HepG2 (cell line): ENCODE measurements around the gene DNLZ. TPM values are rescaled to one million over a fixed set of nuclear protein-coding genes. Genes with fewer than 3 reads are reported as not detected.
A peak's percentile ranks its signal among the peaks of the same experiment; 100 is the strongest.

Experiments
- ATAC-seq: fragments of 200-7000 bp; cut with Tn5 transposase; 3 replicates; pipeline ENCODE4 v1.9.1; 2020; ENCODE audit warnings: mild to moderate bottlenecking, moderate library complexity
- BruUV-seq: library from RNA; stranded (reverse); fragments of 400-500 nt; replicated peaks from 2 replicates; lab custom pipeline; 2021; lab: Mats Ljungman, UMichigan
- CTCF ChIA-PET: fragments of 300-600 bp; formaldehyde crosslinking; extraction: SDS; loops from one replicate; lab custom pipeline; 2021; ENCODE audit warnings: low total read pairs, inconsistent platforms, low intra/inter-chr PET ratio; lab: Yijun Ruan, JAX
- POLR2A ChIA-PET: fragments of 350-600 bp; sonication (Branson Sonifier 250); formaldehyde crosslinking; loops from one replicate; lab custom pipeline; 2020; ENCODE audit warnings: antibody characterized with exemption, inconsistent platforms; lab: Yijun Ruan, JAX
- DNase-seq: peaks from one replicate; pipeline ENCODE4 v3.0.0-alpha.2; 2015; ENCODE audit warnings: low spot score
- FAIRE-seq: peaks from 3 replicates; lab custom pipeline; 2011; peaks lifted over from hg19 to GRCh38; lab: Jason Lieb, UNC
- H2AFZ ChIP-seq: one replicate; pipeline ENCODE4 v1.6.1; 2011; ENCODE audit warnings: low read length, inconsistent platforms
- H3K27ac ChIP-seq: fragments of 300-600 bp; 3 replicates; pipeline ENCODE4 v1.8.0; 2011; ENCODE audit warnings: mixed run types, mild to moderate bottlenecking, mixed read lengths, low read length, inconsistent platforms; ENCODE audit not compliant: insufficient read depth; ENCODE audit errors: extremely low read length
- H3K27me3 ChIP-seq, 2 experiments: fragments of 200-600 bp in 1 of 2; 2 replicates in 1 of 2; 3 replicates in 1 of 2; pipeline versions ENCODE4 v1.6.0 to v1.8.0; 2011; ENCODE audit warnings: low read length in 2 of 2, mild to moderate bottlenecking in 2 of 2, moderate library complexity in 2 of 2, inconsistent platforms in 1 of 2; ENCODE audit not compliant: insufficient read depth in 2 of 2, control insufficient read depth in 1 of 2
- H3K36me3 ChIP-seq, 2 experiments: fragments of 200-600 bp in 1 of 2; replicated peaks in 1 of 2; 2 replicates in 1 of 2; 3 replicates in 1 of 2; pipeline versions ENCODE4 v1.5.1 to v1.8.0; 2011; ENCODE audit warnings: low read length in 2 of 2, inconsistent platforms in 1 of 2; ENCODE audit not compliant: insufficient read depth in 2 of 2, control insufficient read depth in 1 of 2
- H3K4me1 ChIP-seq: 2 replicates; pipeline ENCODE4 v1.5.1; 2012; ENCODE audit warnings: low read length, inconsistent platforms; ENCODE audit not compliant: insufficient read depth
- H3K4me2 ChIP-seq: 2 replicates; pipeline ENCODE4 v1.6.0; 2011; ENCODE audit warnings: low read depth, low read length, inconsistent platforms
- H3K4me3 ChIP-seq, 3 experiments: fragments of 200-600 bp in 1 of 3; sonication (generic), shearing (Covaris generic) in 1 of 3; replicated peaks in 1 of 3; 2 replicates each; pipeline ENCODE4 v1.5.1; 2011 to 2016; ENCODE audit warnings: low read length in 3 of 3, inconsistent platforms in 2 of 3, low read depth in 2 of 3, mild to moderate bottlenecking in 2 of 3, control low read depth in 1 of 3, mixed read lengths in 1 of 3; ENCODE audit not compliant: insufficient read depth in 1 of 3
- H3K79me2 ChIP-seq: one replicate; pipeline ENCODE4 v1.6.1; 2011; ENCODE audit warnings: low read length, inconsistent platforms; ENCODE audit not compliant: insufficient read depth
- H3K9ac ChIP-seq: 2 replicates; pipeline ENCODE4 v1.6.0; 2011; ENCODE audit warnings: mild to moderate bottlenecking, low read depth, low read length, inconsistent platforms; ENCODE audit not compliant: insufficient read depth
- H3K9me3 ChIP-seq: 2 replicates; pipeline ENCODE4 v1.5.1; 2012; ENCODE audit warnings: mild to moderate bottlenecking, low read length
- H4K20me1 ChIP-seq: 2 replicates; pipeline ENCODE4 v1.6.0; 2011; ENCODE audit warnings: inconsistent platforms, mild to moderate bottlenecking, low read length, moderate library complexity; ENCODE audit not compliant: insufficient read depth
- BORCS8-MEF2B ChIP-seq: sonication (generic); formaldehyde crosslinking; IDR thresholded peaks from 2 replicates; pipeline ENCODE4 v1.8.0; 2022; ENCODE audit warnings: mild to moderate bottlenecking, missing genetic modification reagents
- HMGA1 ChIP-seq: sonication (generic); formaldehyde crosslinking; conservative IDR thresholded peaks from 2 replicates; pipeline ENCODE4 v1.4.0; 2020; ENCODE audit warnings: missing genetic modification reagents
- IKZF1 ChIP-seq: fragments of 450-650 bp; IDR thresholded peaks from 2 replicates; pipeline ENCODE4 v1.7.1; 2016
- MTF2 ChIP-seq: sonication (generic); formaldehyde crosslinking; IDR thresholded peaks from 2 replicates; pipeline ENCODE4 v1.5.0; 2020; ENCODE audit warnings: missing genetic modification reagents, borderline replicate concordance
- RFXAP ChIP-seq: sonication (generic); formaldehyde crosslinking; IDR thresholded peaks from 2 replicates; pipeline ENCODE4 v1.4.0; 2020; ENCODE audit warnings: missing genetic modification reagents, borderline replicate concordance
- SNAI1 ChIP-seq: sonication (generic); formaldehyde crosslinking; IDR thresholded peaks from 2 replicates; pipeline ENCODE4 v1.5.0; 2020; ENCODE audit warnings: mild to moderate bottlenecking, missing genetic modification reagents, borderline replicate concordance
- ZBTB8A ChIP-seq: sonication (generic); formaldehyde crosslinking; IDR thresholded peaks from 2 replicates; pipeline ENCODE4 v1.4.0; 2020; ENCODE audit warnings: mild to moderate bottlenecking, low read depth, missing genetic modification reagents, borderline replicate concordance
- ZFP36 ChIP-seq: fragments of 150-350 bp; IDR thresholded peaks from 2 replicates; pipeline ENCODE4 v1.6.1; 2018; ENCODE audit warnings: borderline replicate concordance, low read length, low read depth; ENCODE audit not compliant: partially characterized antibody
- ZNF263 ChIP-seq: sonication (generic); formaldehyde crosslinking; IDR thresholded peaks from 2 replicates; pipeline ENCODE4 v1.4.0; 2020; ENCODE audit warnings: missing genetic modification reagents
- ZNF569 ChIP-seq: sonication (generic); formaldehyde crosslinking; IDR thresholded peaks from 2 replicates; pipeline ENCODE4 v1.5.0; 2020; ENCODE audit warnings: mild to moderate bottlenecking, missing genetic modification reagents, moderate library complexity, borderline replicate concordance
- ZNF572 ChIP-seq: sonication (generic); formaldehyde crosslinking; IDR thresholded peaks from 2 replicates; pipeline ENCODE4 v1.5.1; 2020; ENCODE audit warnings: mild to moderate bottlenecking, missing genetic modification reagents
- ZNF678 ChIP-seq: sonication (generic); formaldehyde crosslinking; IDR thresholded peaks from 2 replicates; pipeline ENCODE4 v1.4.0; 2020; ENCODE audit warnings: mild to moderate bottlenecking, missing genetic modification reagents
- ZNF781 ChIP-seq: sonication (generic); formaldehyde crosslinking; IDR thresholded peaks from 2 replicates; pipeline ENCODE4 v1.5.1; 2020; ENCODE audit warnings: borderline replicate concordance, mild to moderate bottlenecking, missing genetic modification reagents; ENCODE audit errors: not compliant biosample characterization
- ZNF883 ChIP-seq: sonication (generic); formaldehyde crosslinking; IDR thresholded peaks from 2 replicates; pipeline ENCODE4 v1.5.1; 2020; ENCODE audit warnings: mild to moderate bottlenecking, missing genetic modification reagents; ENCODE audit errors: not compliant biosample characterization
- whole genome bisulfite sequencing: methylation state at CpG from one replicate; pipeline ENCODE4 v1.1.6; 2017; ENCODE audit warnings: low lambda C conversion rate; 5-methylcytosine and 5-hydroxymethylcytosine counted together
- in situ Hi-C: cut with HindIII; loops from 2 replicates; pipeline ENCODE4 v1.10.0; 2017; ENCODE audit warnings: low pct_unique_long_range_greater_than_20kb; ENCODE audit not compliant: extremely low pct_ligation_motif_present
- intact Hi-C: fragments of 100-400 bp; cut with micrococcal nuclease; formaldehyde crosslinking; loops from one replicate; pipeline ENCODE4 v1.10.0; 2022; ENCODE audit not compliant: unreplicated experiment
- polyA plus RNA-seq, 8 experiments: library from polyadenylated mRNA; depleted of rRNA in 3 of 8; stranded (reverse) in 7 of 8; unstranded in 1 of 8; fragments of >200 nt; fragmentation: Illumina TruSeq in 4 of 8; extraction: Trizol in 4 of 8; gene quantifications; 2 replicates each; pipeline versions ENCODE4 v1.2.1 to v1.2.3, GENCODE V29; 2011 to 2016; ENCODE audit warnings: low read depth in 4 of 8, missing spikeins in 1 of 8, mixed read lengths in 1 of 8; ENCODE audit not compliant: insufficient read depth in 1 of 8
- total RNA-seq, 5 experiments: library from RNA; depleted of rRNA; stranded (reverse); fragments of >200 nt; fragmentation: Illumina TruSeq; extraction: Trizol; gene quantifications; 2 replicates each; pipeline ENCODE4 v1.2.3, GENCODE V29; 2016; ENCODE audit warnings: low read depth in 1 of 5
- TF ChIP-seq, protein P1 (sequence below): sonication (generic); formaldehyde crosslinking; IDR thresholded peaks from 2 replicates; pipeline ENCODE4 v1.5.0; 2020; ENCODE audit warnings: mild to moderate bottlenecking, missing genetic modification reagents
- TF ChIP-seq, protein P2 (sequence below): sonication (generic); formaldehyde crosslinking; IDR thresholded peaks from 2 replicates; pipeline ENCODE4 v1.4.0; 2020; ENCODE audit warnings: low read depth, mild to moderate bottlenecking, missing genetic modification reagents
- TF ChIP-seq, protein P3 (sequence below): fragments of 450-650 bp; IDR thresholded peaks from 2 replicates; pipeline ENCODE4 v1.6.1; 2017
- TF ChIP-seq, protein P4 (sequence below): sonication (generic); formaldehyde crosslinking; IDR thresholded peaks from 2 replicates; pipeline ENCODE4 v1.4.0; 2020; ENCODE audit warnings: mild to moderate bottlenecking, missing genetic modification reagents

DNLZ gene
- total and polyA plus RNA-seq, 2 of the 13 experiments (the other 11 are each of a cell fraction or from before 2014, with no cell fraction given): 3.4 to 8.0 TPM

DNA sequence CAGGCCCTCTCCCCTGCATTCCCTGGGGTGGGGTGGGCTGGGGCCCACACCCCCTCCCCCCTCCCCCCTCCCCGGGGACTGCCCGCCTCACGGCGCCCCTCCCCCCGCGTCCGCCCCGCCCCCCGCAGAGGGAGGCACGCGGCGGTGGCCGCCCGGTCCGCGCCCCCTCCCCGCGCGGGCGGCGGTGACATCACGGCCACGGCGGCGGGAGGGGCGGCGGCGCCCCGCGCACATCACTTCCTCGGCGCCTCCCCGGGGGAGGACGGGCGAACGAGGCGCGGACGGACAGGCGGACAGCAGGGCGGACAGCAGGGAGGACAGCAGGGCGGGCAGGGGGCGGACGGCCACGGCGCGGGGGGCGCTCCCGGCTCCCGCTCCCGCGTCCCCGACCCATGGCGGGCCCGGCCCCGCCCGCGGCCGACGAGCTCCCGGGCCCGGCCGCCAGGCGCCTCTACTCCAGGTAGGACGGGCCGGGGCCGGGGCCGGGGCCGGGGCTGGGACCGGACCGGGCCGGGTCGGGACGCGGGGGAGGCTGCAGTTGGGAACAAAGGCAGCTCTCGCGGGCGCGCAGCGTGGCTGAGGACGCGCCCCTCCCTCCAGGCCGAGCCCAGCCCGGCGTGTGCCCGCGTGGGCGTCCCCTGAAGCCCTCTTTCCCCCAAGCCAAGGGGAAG lies 36.1 kb downstream of the DNLZ start, which contains the start of gene GPSM1:
GPSM1 (plus strand) TSS at position 236 of the 671 bp plus-strand sequence; CDS start at position 393, 157 bp downstream.
- no CpG with 5 or more reads among the region's 88 CpGs for WGBS
- TF ChIP-seq, protein P1, sequence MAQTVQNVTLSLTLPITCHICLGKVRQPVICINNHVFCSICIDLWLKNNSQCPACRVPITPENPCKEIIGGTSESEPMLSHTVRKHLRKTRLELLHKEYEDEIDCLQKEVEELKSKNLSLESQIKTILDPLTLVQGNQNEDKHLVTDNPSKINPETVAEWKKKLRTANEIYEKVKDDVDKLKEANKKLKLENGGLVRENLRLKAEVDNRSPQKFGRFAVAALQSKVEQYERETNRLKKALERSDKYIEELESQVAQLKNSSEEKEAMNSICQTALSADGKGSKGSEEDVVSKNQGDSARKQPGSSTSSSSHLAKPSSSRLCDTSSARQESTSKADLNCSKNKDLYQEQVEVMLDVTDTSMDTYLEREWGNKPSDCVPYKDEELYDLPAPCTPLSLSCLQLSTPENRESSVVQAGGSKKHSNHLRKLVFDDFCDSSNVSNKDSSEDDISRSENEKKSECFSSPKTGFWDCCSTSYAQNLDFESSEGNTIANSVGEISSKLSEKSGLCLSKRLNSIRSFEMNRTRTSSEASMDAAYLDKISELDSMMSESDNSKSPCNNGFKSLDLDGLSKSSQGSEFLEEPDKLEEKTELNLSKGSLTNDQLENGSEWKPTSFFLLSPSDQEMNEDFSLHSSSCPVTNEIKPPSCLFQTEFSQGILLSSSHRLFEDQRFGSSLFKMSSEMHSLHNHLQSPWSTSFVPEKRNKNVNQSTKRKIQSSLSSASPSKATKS (CRISPR knock-in tag): no peak
- TF ChIP-seq IKZF1: no peak
- TF ChIP-seq, protein P2, sequence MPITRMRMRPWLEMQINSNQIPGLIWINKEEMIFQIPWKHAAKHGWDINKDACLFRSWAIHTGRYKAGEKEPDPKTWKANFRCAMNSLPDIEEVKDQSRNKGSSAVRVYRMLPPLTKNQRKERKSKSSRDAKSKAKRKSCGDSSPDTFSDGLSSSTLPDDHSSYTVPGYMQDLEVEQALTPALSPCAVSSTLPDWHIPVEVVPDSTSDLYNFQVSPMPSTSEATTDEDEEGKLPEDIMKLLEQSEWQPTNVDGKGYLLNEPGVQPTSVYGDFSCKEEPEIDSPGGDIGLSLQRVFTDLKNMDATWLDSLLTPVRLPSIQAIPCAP (CRISPR knock-in tag): no peak
- no peak for TF ChIP-seq SNAI1 (CRISPR knock-in tag)
- TF ChIP-seq HMGA1 (CRISPR knock-in tag): no peak
- TF ChIP-seq, protein P3, sequence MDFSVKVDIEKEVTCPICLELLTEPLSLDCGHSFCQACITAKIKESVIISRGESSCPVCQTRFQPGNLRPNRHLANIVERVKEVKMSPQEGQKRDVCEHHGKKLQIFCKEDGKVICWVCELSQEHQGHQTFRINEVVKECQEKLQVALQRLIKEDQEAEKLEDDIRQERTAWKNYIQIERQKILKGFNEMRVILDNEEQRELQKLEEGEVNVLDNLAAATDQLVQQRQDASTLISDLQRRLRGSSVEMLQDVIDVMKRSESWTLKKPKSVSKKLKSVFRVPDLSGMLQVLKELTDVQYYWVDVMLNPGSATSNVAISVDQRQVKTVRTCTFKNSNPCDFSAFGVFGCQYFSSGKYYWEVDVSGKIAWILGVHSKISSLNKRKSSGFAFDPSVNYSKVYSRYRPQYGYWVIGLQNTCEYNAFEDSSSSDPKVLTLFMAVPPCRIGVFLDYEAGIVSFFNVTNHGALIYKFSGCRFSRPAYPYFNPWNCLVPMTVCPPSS: no peak
- no peak for TF ChIP-seq ZNF781 (CRISPR knock-in tag)
- TF ChIP-seq ZNF883 (CRISPR knock-in tag): no peak
- no peak for TF ChIP-seq RFXAP (CRISPR knock-in tag)
- TF ChIP-seq, protein P4, sequence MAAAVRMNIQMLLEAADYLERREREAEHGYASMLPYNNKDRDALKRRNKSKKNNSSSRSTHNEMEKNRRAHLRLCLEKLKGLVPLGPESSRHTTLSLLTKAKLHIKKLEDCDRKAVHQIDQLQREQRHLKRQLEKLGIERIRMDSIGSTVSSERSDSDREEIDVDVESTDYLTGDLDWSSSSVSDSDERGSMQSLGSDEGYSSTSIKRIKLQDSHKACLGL: no peak
- TF ChIP-seq ZNF572 (CRISPR knock-in tag): no peak
- TF ChIP-seq MTF2: no peak
- no peak for TF ChIP-seq ZBTB8A (CRISPR knock-in tag)
- TF ChIP-seq ZNF263 (CRISPR knock-in tag): 0 out of 2 replicates have a peak, but pooled peaks have one; percentile 40
- no peak for TF ChIP-seq ZFP36
- TF ChIP-seq ZNF569 (CRISPR knock-in tag): no peak
- no peak for TF ChIP-seq BORCS8-MEF2B (CRISPR knock-in tag)
- TF ChIP-seq ZNF678 (CRISPR knock-in tag): no peak

More for the DNA sequence above, 36.1 kb downstream of the DNLZ start, which contains the start of gene GPSM1:
- no peak for DNase-seq
- no peak for FAIRE-seq
- H3K4me2 ChIP-seq: peak within 1 kb of the TSS; percentile 50
- no peaks in the 10 kb centered on the region for H4K20me1 ChIP-seq
- H3K4me3 ChIP-seq: peak within 1 kb of the TSS in 2 of 3 experiments; percentile 15 to 63; a peak in 3 of 6 replicates
- no peak within 1 kb of the TSS for H3K9ac ChIP-seq
- peaks cover 25 to 89% of the 10 kb centered on the region in 2 experiments for H3K27me3 ChIP-seq
- in situ Hi-C loops: loop anchor here (25.0 kb wide), 1 partner anchor 310 kb away; no protein-coding TSS in a partner anchor
- H3K4me1 ChIP-seq: peaks cover 45% of the 10 kb centered on the region
- ChIA-PET CTCF (no interaction called here), POLR2A (no interaction called here)
- H3K27ac ChIP-seq: no peak within 1 kb of the TSS
- H3K36me3 ChIP-seq: no peaks in the 10 kb centered on the region
- H3K79me2 ChIP-seq: no peaks in the 10 kb centered on the region
- intact Hi-C loops: no loop called here
- BruUV-seq: no TSS peak
- no peaks in the 10 kb centered on the region for H3K9me3 ChIP-seq
- no peak within 1 kb of the TSS for H2AFZ ChIP-seq
- peak; percentile 6; the same call in 1 of the 3 replicates for ATAC-seq
